IMR-90 (cell line): ENCODE measurements around the gene MALSU1. TPM values are rescaled to one million over a fixed set of nuclear protein-coding genes. Genes with fewer than 3 reads are reported as not detected.

Source experiments
- ATAC-seq: fragments of 200-7000 bp; cut with Tn5 transposase; 2 replicates; pipeline ENCODE4 v1.9.1; 2020; ENCODE audit warnings: low read depth, mild to moderate bottlenecking, moderate library complexity
- BruUV-seq: library from RNA; stranded (reverse); fragments of 400-500 nt; replicated peaks from 2 replicates; lab custom pipeline; 2021; lab: Mats Ljungman, UMichigan
- CTCF ChIA-PET: fragments of 300-600 bp; formaldehyde crosslinking; extraction: SDS; loops from one replicate; lab custom pipeline; 2021; ENCODE audit warnings: antibody characterized with exemption; lab: Yijun Ruan, JAX
- POLR2A ChIA-PET: fragments of 300-600 bp; sonication (Branson Sonifier 250); formaldehyde crosslinking; loops from one replicate; lab custom pipeline; 2022; ENCODE audit warnings: antibody characterized with exemption; ENCODE audit not compliant: unreplicated experiment; lab: Charles Lee
- DNase-seq: peaks from one replicate; pipeline ENCODE4 v3.0.0; 2013
- H2AFZ ChIP-seq: replicated peaks from 2 replicates; pipeline ENCODE3; 2013; ENCODE audit warnings: low read length, mild to moderate bottlenecking; ENCODE audit not compliant: poor library complexity
- H2AK5ac ChIP-seq: 2 replicates; pipeline ENCODE4 v1.6.1; 2013; ENCODE audit warnings: low read depth, low read length, inconsistent platforms
- H2AK9ac ChIP-seq: replicated peaks from 2 replicates; pipeline ENCODE3; 2013; ENCODE audit warnings: mild to moderate bottlenecking, low read depth, low read length, moderate library complexity; ENCODE audit not compliant: poor library complexity
- H2BK120ac ChIP-seq: 2 replicates; pipeline ENCODE4 v1.6.1; 2013; ENCODE audit warnings: low read depth, low read length, inconsistent platforms
- H2BK15ac ChIP-seq: 3 replicates; pipeline ENCODE4 v1.6.1; 2013; ENCODE audit warnings: low read depth, low read length, inconsistent platforms
- H2BK20ac ChIP-seq: 2 replicates; pipeline ENCODE4 v1.6.1; 2013; ENCODE audit warnings: low read depth, mild to moderate bottlenecking, inconsistent platforms, low read length, moderate library complexity
- H2BK5ac ChIP-seq: 2 replicates; pipeline ENCODE4 v1.6.1; 2013; ENCODE audit warnings: mild to moderate bottlenecking, low read depth, low read length, inconsistent platforms; ENCODE audit not compliant: poor library complexity, severe bottlenecking
- H3K14ac ChIP-seq: replicated peaks from 2 replicates; pipeline ENCODE4 v1.6.1; 2013; ENCODE audit warnings: low read depth, low read length, inconsistent platforms
- H3K18ac ChIP-seq: 2 replicates; pipeline ENCODE4 v1.6.1; 2013; ENCODE audit warnings: low read depth, low read length, control low read depth
- H3K23ac ChIP-seq: 2 replicates; pipeline ENCODE4 v1.6.1; 2013; ENCODE audit warnings: low read depth, low read length, inconsistent platforms
- H3K27ac ChIP-seq: 2 replicates; pipeline ENCODE4 v1.5.1; 2013; ENCODE audit warnings: mild to moderate bottlenecking, control low read depth, low read length; ENCODE audit not compliant: insufficient read depth
- H3K27me3 ChIP-seq: 2 replicates; pipeline ENCODE4 v1.6.1; 2013; ENCODE audit warnings: low read length; ENCODE audit not compliant: control insufficient read depth, insufficient read depth
- H3K36me3 ChIP-seq: 2 replicates; pipeline ENCODE4 v1.6.1; 2013; ENCODE audit warnings: low read length, mixed read lengths; ENCODE audit not compliant: control insufficient read depth, insufficient read depth
- H3K4ac ChIP-seq: 2 replicates; pipeline ENCODE4 v1.6.1; 2013; ENCODE audit warnings: low read depth, low read length, inconsistent platforms
- H3K4me1 ChIP-seq: 2 replicates; pipeline ENCODE4 v1.6.1; 2013; ENCODE audit warnings: low read length, mixed read lengths; ENCODE audit not compliant: control insufficient read depth, insufficient read depth
- H3K4me2 ChIP-seq: 2 replicates; pipeline ENCODE4 v1.6.1; 2013; ENCODE audit warnings: low read depth, mild to moderate bottlenecking, control low read depth, low read length, moderate library complexity
- H3K4me3 ChIP-seq: 2 replicates; pipeline ENCODE4 v1.5.1; 2013; ENCODE audit warnings: low read depth, mild to moderate bottlenecking, control low read depth, low read length, moderate library complexity; ENCODE audit not compliant: insufficient read depth
- H3K56ac ChIP-seq: 2 replicates; pipeline ENCODE4 v1.6.1; 2013; ENCODE audit warnings: low read length, inconsistent platforms; ENCODE audit not compliant: insufficient read depth; ENCODE audit errors: extremely low read depth
- H3K79me1 ChIP-seq, 2 experiments: 2 replicates each; pipeline ENCODE4 v1.6.1; 2013; ENCODE audit warnings: low read length in 2 of 2, inconsistent platforms in 1 of 2, low read depth in 1 of 2
- H3K9ac ChIP-seq: 2 replicates; pipeline ENCODE4 v1.6.1; 2013; ENCODE audit warnings: low read depth, low read length, control low read depth
- H3K9me1 ChIP-seq: 2 replicates; pipeline ENCODE4 v1.6.1; 2013; ENCODE audit warnings: low read length, inconsistent platforms; ENCODE audit not compliant: insufficient read depth
- H3K9me3 ChIP-seq: 2 replicates; pipeline ENCODE4 v1.6.1; 2013; ENCODE audit warnings: low read length; ENCODE audit not compliant: control insufficient read depth, insufficient read depth
- H4K20me1 ChIP-seq: 2 replicates; pipeline ENCODE4 v1.6.1; 2013; ENCODE audit warnings: low read length, inconsistent platforms; ENCODE audit not compliant: insufficient read depth
- H4K5ac ChIP-seq: 2 replicates; pipeline ENCODE4 v1.6.1; 2013; ENCODE audit warnings: mild to moderate bottlenecking, low read depth, low read length, control low read depth
- H4K8ac ChIP-seq, 2 experiments: 2 replicates each; pipeline ENCODE4 v1.6.1; 2013; ENCODE audit warnings: low read depth in 2 of 2, low read length in 2 of 2, control low read depth in 1 of 2, inconsistent platforms in 1 of 2
- H4K91ac ChIP-seq: 2 replicates; pipeline ENCODE4 v1.6.1; 2013; ENCODE audit warnings: low read depth, low read length, inconsistent platforms; ENCODE audit not compliant: insufficient read depth
- BHLHE40 ChIP-seq: fragments of 150-350 bp; IDR thresholded peaks from 2 replicates; pipeline ENCODE4 v1.6.1; 2016; ENCODE audit warnings: mild to moderate bottlenecking, low read depth, low read length
- CHD1 ChIP-seq: IDR thresholded peaks from 2 replicates; pipeline ENCODE4 v1.6.1; 2012; ENCODE audit warnings: low read depth, low read length, improper control_type of control experiment
- CTCF ChIP-seq: conservative IDR thresholded peaks from 2 replicates; pipeline ENCODE4 v1.5.1; 2012; ENCODE audit warnings: mild to moderate bottlenecking, low read depth, low read length, improper control_type of control experiment
- FOS ChIP-seq: fragments of 150-350 bp; IDR thresholded peaks from 2 replicates; pipeline ENCODE4 v1.6.1; 2016; ENCODE audit warnings: low read depth, low read length
- MAFK ChIP-seq: IDR thresholded peaks from 2 replicates; pipeline ENCODE4 v1.6.1; 2012; ENCODE audit warnings: low read depth, low read length, improper control_type of control experiment
- MAZ ChIP-seq: IDR thresholded peaks from 2 replicates; pipeline ENCODE4 v1.6.1; 2012; ENCODE audit warnings: low read depth, mild to moderate bottlenecking, low read length, improper control_type of control experiment, moderate library complexity, borderline replicate concordance
- MXI1 ChIP-seq: IDR thresholded peaks from 2 replicates; pipeline ENCODE4 v1.6.1; 2012; ENCODE audit warnings: low read depth, mild to moderate bottlenecking, low read length, moderate library complexity, borderline replicate concordance
- RAD21 ChIP-seq: IDR thresholded peaks from 2 replicates; pipeline ENCODE4 v1.6.1; 2012; ENCODE audit warnings: low read length, improper control_type of control experiment
- SMC3 ChIP-seq: fragments of 150-350 bp; IDR thresholded peaks from 2 replicates; pipeline ENCODE4 v1.6.1; 2016; ENCODE audit warnings: low read depth, mild to moderate bottlenecking, antibody characterized with exemption, low read length, moderate library complexity
- WGBS, 2 experiments: methylation state at CpG; one replicate each; pipeline versions ENCODE4 v1.1.5 to v1.1.7; 2013; ENCODE audit warnings: missing lambda C conversion rate in 2 of 2; ENCODE audit not compliant: insufficient read length in 1 of 2; ENCODE audit errors: extremely low coverage in 2 of 2; 5-methylcytosine and 5-hydroxymethylcytosine counted together
- dilution Hi-C: fragments of 300-500 bp; cut with HindIII; formaldehyde crosslinking; loops from one replicate; pipeline ENCODE4 v1.14.3; 2018; ENCODE audit warnings: low sequenced_read_pairs; ENCODE audit not compliant: unreplicated experiment
- in situ Hi-C: fragments of 300-500 bp; cut with MboI; formaldehyde crosslinking; loops from 3 replicates; pipeline ENCODE4 v1.14.3; 2019; ENCODE audit warnings: low sequenced_read_pairs, inconsistent platforms, mixed read lengths
- intact Hi-C: fragments of 100-400 bp; cut with micrococcal nuclease; formaldehyde crosslinking; loops from 2 replicates; pipeline ENCODE4 v1.10.0; 2022
- polyA plus RNA-seq, 3 experiments: library from polyadenylated mRNA; depleted of rRNA; stranded (reverse); fragments of >200 nt; gene quantifications; 2 replicates each; pipeline ENCODE4 v1.2.3, GENCODE V29; 2012; ENCODE audit warnings: low replicate concordance in 1 of 3
- total RNA-seq: library from RNA; depleted of rRNA; stranded (reverse); fragments of >200 nt; gene quantifications from 2 replicates; pipeline ENCODE4 v1.2.3, GENCODE V29; 2012

MALSU1 gene
- total and polyA plus RNA-seq, 2 of the 4 experiments (the other 2 are of a cell fraction): 30.5 to 36.0 TPM

- intact Hi-C loops (no loop called here), dilution Hi-C loops (no loop called here), in situ Hi-C loops (no loop called here)
- no CpG with 5 or more reads among the region's 3 CpGs for WGBS, 2 experiments
- no peak overlapping the region for H2AK9ac ChIP-seq
- DNase-seq (no peak), ATAC-seq (no peak)
- no peak overlapping the region for H3K9ac ChIP-seq
- H3K4me1 ChIP-seq: peaks cover 5% of the 10 kb centered on the region
- TF ChIP-seq RAD21: no peak
- no peak for TF ChIP-seq MAZ
- no peak for TF ChIP-seq FOS
- no peak for TF ChIP-seq BHLHE40
- no peak for TF ChIP-seq CTCF
- no peak for TF ChIP-seq CHD1
- TF ChIP-seq MXI1: no peak
- TF ChIP-seq MAFK: no peak
- TF ChIP-seq SMC3: no peak
- no peaks in the 10 kb centered on the region for H3K9me3 ChIP-seq
- no peak overlapping the region for H2BK15ac ChIP-seq
- H4K8ac ChIP-seq: no peak overlapping the region
- H4K20me1 ChIP-seq: peaks cover 15% of the 10 kb centered on the region; the same call in 1 of the 2 replicates
- H3K23ac ChIP-seq: no peak overlapping the region
- no peak overlapping the region for H3K4me2 ChIP-seq
- no peak overlapping the region for H3K27ac ChIP-seq
- H3K56ac ChIP-seq: no peak overlapping the region
- no peak overlapping the region for H2AK5ac ChIP-seq
- CTCF ChIA-PET: no interaction called here
- H3K36me3 ChIP-seq: peaks cover 2% of the 10 kb centered on the region
- peaks cover 24 to 72% of the 10 kb centered on the region in 2 experiments for H3K79me1 ChIP-seq
- H3K4ac ChIP-seq: no peak overlapping the region
- H3K4me3 ChIP-seq: no peak overlapping the region
- H2AFZ ChIP-seq: no peak overlapping the region
- BruUV-seq: no TSS peak
- no peak overlapping the region for H4K5ac ChIP-seq
- H2BK120ac ChIP-seq: no peak overlapping the region
- no peaks in the 10 kb centered on the region for H3K27me3 ChIP-seq
- H4K91ac ChIP-seq: no peak overlapping the region; the same call in 1 of the 2 replicates
- no peak overlapping the region for H3K14ac ChIP-seq
- POLR2A ChIA-PET: interaction anchor here (0.5 kb wide), 1 partner anchor 111 kb away, joined by 4 read pairs; no protein-coding TSS in a partner anchor
- H3K9me1 ChIP-seq: peaks cover 11% of the 10 kb centered on the region
- H3K18ac ChIP-seq: no peak overlapping the region
- H2BK5ac ChIP-seq: no peak overlapping the region
- no peak overlapping the region for H2BK20ac ChIP-seq
These were observed 57.0 kb downstream of the MALSU1 start for GRCh38 chr7:23356168-23356567.
